Psoas muscle (tissue), 8 donors: ENCODE measurements around the gene STT3B. TPM values are rescaled to one million over a fixed set of nuclear protein-coding genes. Genes with fewer than 3 reads are reported as not detected.

Experiments
- ATAC-seq, 4 donors: fragments of 200-7000 bp; cut with Tn5 transposase; one replicate each; pipeline ENCODE4 v1.9.1; 2020; ENCODE audit warnings: moderate library complexity in 3 of 4, mild to moderate bottlenecking in 2 of 4
- DNase-seq, 2 donors: peaks; one replicate each; pipeline ENCODE4 v3.0.0-alpha.2; 2020
- H3K27ac ChIP-seq: fragments of 200-600 bp; one replicate; pipeline ENCODE4 v1.8.0; 2022
- H3K27me3 ChIP-seq, 3 donors: fragments of 200-600 bp in 1 of 3; one replicate each; pipeline versions ENCODE4 v1.6.1 to v1.8.0; 2013 to 2022; ENCODE audit warnings: low read length in 2 of 3, mild to moderate bottlenecking in 2 of 3, moderate library complexity in 1 of 3; ENCODE audit not compliant: insufficient read depth in 3 of 3
- H3K36me3 ChIP-seq, 2 donors: fragments of 200-600 bp in 1 of 2; one replicate each; pipeline versions ENCODE4 v1.6.1 to v1.8.0; 2013 to 2022; ENCODE audit warnings: low read depth in 1 of 2, mild to moderate bottlenecking in 1 of 2, moderate library complexity in 1 of 2; ENCODE audit not compliant: insufficient read depth in 1 of 2
- H3K4me1 ChIP-seq: fragments of 200-600 bp; one replicate; pipeline ENCODE4 v1.8.0; 2022
- H3K4me3 ChIP-seq: fragments of 200-600 bp; one replicate; pipeline ENCODE4 v1.8.0; 2022; ENCODE audit warnings: mild to moderate bottlenecking
- H3K9me3 ChIP-seq: fragments of 200-600 bp; one replicate; pipeline ENCODE4 v1.8.0; 2022
- CTCF ChIP-seq: fragments of 200-600 bp; IDR thresholded peaks from one replicate; pipeline ENCODE4 v1.8.0; 2022; ENCODE audit warnings: antibody characterized with exemption
- WGBS, 3 donors: extraction: QIAGEN DNeasy Blood & Tissue Kit; methylation state at CpG; one replicate each; pipeline versions ENCODE4 v1.1.6 to v1.1.7; 2013; 5-methylcytosine and 5-hydroxymethylcytosine counted together
- intact Hi-C, 2 donors: fragments of 100-400 bp; cut with DNase I; formaldehyde crosslinking; loops; one replicate each; pipeline versions ENCODE4 v1.11.0 to v1.14.2; 2022
- polyA plus RNA-seq, 3 donors: library from polyadenylated mRNA; stranded (reverse); fragments of 200-250 nt; gene quantifications; one replicate each; pipeline ENCODE4 v1.2.3, GENCODE V29; 2013
- total RNA-seq, 4 donors: library from RNA; stranded (reverse); fragmentation: NEBNext Ultra II Directional in 2 of 4; extraction: Animal tissue kit (Norgen Biotek cat#: 25700) in 2 of 4; gene quantifications; one replicate each; pipeline versions ENCODE4 v1.2.1 to v1.2.4, GENCODE V29; 2021 to 2023
- donor health status: healthy with polysubstance abuse.
- donor health status: DM: no; HTN: no; CAD: no; lungs with moderate emphysema.
- donor health status: Bipolar disorder and iron deficiency.
- donor health status: healthy.
- donor health status: DM: yes; HTN: yes; CAD: no.
- donor health status: DM: no; HTN: no; CAD: no.
- donor health status: DM: no; HTN: no; CAD: no.
- donor health status: DM: yes; HTN: yes; CAD: no.

Gene STT3B
- total and polyA plus RNA-seq, 7 donors, result 33.8 to 95.5 (median 56.9) TPM

- Histone ChIP-seq H3K4me1 (no peaks in the 10 kb centered on the region), H3K9me3 (no peaks in the 10 kb centered on the region), H3K27ac (no peak overlapping the region), H3K27me3 (no peaks in the 10 kb centered on the region), H3K4me3 (no peak overlapping the region), H3K36me3 (no peaks in the 10 kb centered on the region)
- 85 to 88% (median 87%) methylated on average over 9 of the region's 9 CpGs for WGBS, 3 donors
- no peak for DNase-seq
- ATAC-seq, result no peak
- intact Hi-C loops, result no loop called here
- no peak for TF ChIP-seq CTCF
Observed at GRCh38 chr3:31670722-31671121, 138.0 kb downstream of the STT3B start.

GRCh38 chr3:31671451-31671850 is 138.7 kb downstream of the STT3B start:
- no peak for DNase-seq
- WGBS, 3 donors, result 94 to 96% (median 94%) methylated on average over 2 of the region's 2 CpGs
- Histone ChIP-seq H3K27ac (no peak overlapping the region), H3K27me3 (no peaks in the 10 kb centered on the region), H3K4me1 (no peaks in the 10 kb centered on the region), H3K4me3 (no peak overlapping the region), H3K36me3 (no peaks in the 10 kb centered on the region), H3K9me3 (no peaks in the 10 kb centered on the region)
- intact Hi-C loops, result no loop called here
- no peak for TF ChIP-seq CTCF
- ATAC-seq, result no peak

GRCh38 chr3:31671976-31672375 is 139.3 kb downstream of the STT3B start:
- DNase-seq (no peak), ATAC-seq (no peak)
- TF ChIP-seq CTCF, result no peak
- no peaks in the 10 kb centered on the region for H3K4me1 ChIP-seq
- intact Hi-C loops, result no loop called here
- H3K36me3 ChIP-seq, result no peaks in the 10 kb centered on the region
- no peaks in the 10 kb centered on the region for H3K9me3 ChIP-seq
- no peaks in the 10 kb centered on the region for H3K27me3 ChIP-seq
- WGBS, 3 donors, result 61 to 72% (median 65%) methylated on average over 5 to 6 of the region's 6 CpGs
- no peak overlapping the region for H3K4me3 ChIP-seq
- H3K27ac ChIP-seq, result no peak overlapping the region

- Histone ChIP-seq H3K9me3 (no peaks in the 10 kb centered on the region), H3K4me1 (no peaks in the 10 kb centered on the region), H3K27me3 (no peaks in the 10 kb centered on the region), H3K4me3 (no peak overlapping the region), H3K27ac (no peak overlapping the region), H3K36me3 (no peaks in the 10 kb centered on the region)
- no peak for ATAC-seq
- WGBS, 3 donors, result 96 to 100% (median 99%) methylated on average over 1 of the region's 1 CpG
- intact Hi-C loops, result no loop called here
- no peak for DNase-seq
- TF ChIP-seq CTCF, result no peak
Observed at GRCh38 chr3:31673950-31674349, 141.2 kb downstream of the STT3B start.

- 77 to 82% (median 81%) methylated on average over 8 of the region's 8 CpGs for WGBS, 3 donors
Observed at GRCh38 chr3:31676556-31676955, 143.8 kb downstream of the STT3B start.

More at GRCh38 chr3:31676556-31676955, 143.8 kb downstream of the STT3B start:
- Histone ChIP-seq H3K27me3 (no peaks in the 10 kb centered on the region), H3K4me3 (no peak overlapping the region), H3K9me3 (no peaks in the 10 kb centered on the region), H3K4me1 (no peaks in the 10 kb centered on the region), H3K36me3 (no peaks in the 10 kb centered on the region), H3K27ac (no peak overlapping the region)
- TF ChIP-seq CTCF, result no peak
- ATAC-seq (no peak), DNase-seq (no peak)
- intact Hi-C loops, result no loop called here
